GM12878 (cell line): ENCODE measurements around the gene LBX1.

Experiments used
- CEBPZ ChIP-seq: fragments of 150-350 bp; IDR thresholded peaks from 2 replicates; pipeline ENCODE4 v1.6.1; 2016; ENCODE audit warnings: low read depth, low read length
- CTCF ChIP-seq, 3 experiments: IDR thresholded peaks in 2 of 3; conservative IDR thresholded peaks in 1 of 3; 2 replicates each; pipeline ENCODE4 v1.5.1; 2011; ENCODE audit warnings: low read depth in 3 of 3, low read length in 3 of 3, mild to moderate bottlenecking in 3 of 3, control low read depth in 2 of 3, moderate library complexity in 2 of 3, inconsistent platforms in 1 of 3, mixed read lengths in 1 of 3; ENCODE audit not compliant: control insufficient read depth in 2 of 3, insufficient read depth in 1 of 3; ENCODE audit errors: extremely low read depth in 1 of 3
- ESRRA ChIP-seq: IDR thresholded peaks from 2 replicates; pipeline ENCODE4 v1.6.1; 2012; ENCODE audit warnings: mild to moderate bottlenecking, low read length, improper control_type of control experiment
- EZH2 ChIP-seq: IDR thresholded peaks from 2 replicates; pipeline ENCODE4 v1.6.1; 2012; ENCODE audit warnings: low read depth, mild to moderate bottlenecking, control low read depth, inconsistent platforms, low read length, borderline replicate concordance; ENCODE audit not compliant: control insufficient read depth
- RAD51 ChIP-seq: fragments of 450-650 bp; IDR thresholded peaks from 2 replicates; pipeline ENCODE4 v1.6.1; 2016; ENCODE audit warnings: moderate library complexity, mild to moderate bottlenecking, inconsistent platforms
- SIN3A ChIP-seq: IDR thresholded peaks from 2 replicates; pipeline ENCODE4 v1.6.1; 2012; ENCODE audit warnings: low read depth, low read length, improper control_type of control experiment
- SP1 ChIP-seq: IDR thresholded peaks from one replicate; pipeline ENCODE4 v1.6.1; 2011; ENCODE audit warnings: low read depth, low read length
- ZBTB33 ChIP-seq: fragments of 450-650 bp; IDR thresholded peaks from 2 replicates; pipeline ENCODE4 v1.6.1; 2017; ENCODE audit warnings: mild to moderate bottlenecking
- ZSCAN29 ChIP-seq: fragments of 450-650 bp; IDR thresholded peaks from 2 replicates; pipeline ENCODE4 v1.6.1; 2017; ENCODE audit warnings: mild to moderate bottlenecking, moderate library complexity

- no peak for TF ChIP-seq ESRRA
- no peak for TF ChIP-seq CTCF (IDR thresholded peaks at IDR 0.05 in 2 of 3, conservative IDR thresholded peaks at IDR 0.05 in 1 of 3; ENCODE audit: control insufficient read depth in 2 of 3, extremely low read depth in 1 of 3, insufficient read depth in 1 of 3, low read depth in 3 of 3, low read length in 3 of 3)
- TF ChIP-seq CEBPZ = no peak
- TF ChIP-seq SIN3A = no peak
- no peak for TF ChIP-seq ZBTB33
- TF ChIP-seq RAD51 = no peak
- TF ChIP-seq EZH2 = no peak
- TF ChIP-seq ZSCAN29 = no peak
- TF ChIP-seq SP1 = no peak
Observed at GRCh38 chr10:101233443-101233842, 4.2 kb upstream of the LBX1 start.
